NCI-H1417 (cell line): Measurements from ENCODE around the gene NRTN.
A peak's percentile ranks its signal among the peaks of the same experiment; 100 is the strongest.
"Not testable (repeated sequence)": the region's sequence is repeated elsewhere in the genome, so short reads cannot be mapped to it uniquely, and the experiment has no call there.

Experiments
- DNase-seq, 3 experiments: peaks; one replicate each; lab custom pipeline; 2025; lab: John Stamatoyannopoulos, UW

Gene NRTN

GRCh38 chr19:5838353-5839064 lies 33.6 kb downstream of the NRTN start:
- DNase-seq = no peak

DNA sequence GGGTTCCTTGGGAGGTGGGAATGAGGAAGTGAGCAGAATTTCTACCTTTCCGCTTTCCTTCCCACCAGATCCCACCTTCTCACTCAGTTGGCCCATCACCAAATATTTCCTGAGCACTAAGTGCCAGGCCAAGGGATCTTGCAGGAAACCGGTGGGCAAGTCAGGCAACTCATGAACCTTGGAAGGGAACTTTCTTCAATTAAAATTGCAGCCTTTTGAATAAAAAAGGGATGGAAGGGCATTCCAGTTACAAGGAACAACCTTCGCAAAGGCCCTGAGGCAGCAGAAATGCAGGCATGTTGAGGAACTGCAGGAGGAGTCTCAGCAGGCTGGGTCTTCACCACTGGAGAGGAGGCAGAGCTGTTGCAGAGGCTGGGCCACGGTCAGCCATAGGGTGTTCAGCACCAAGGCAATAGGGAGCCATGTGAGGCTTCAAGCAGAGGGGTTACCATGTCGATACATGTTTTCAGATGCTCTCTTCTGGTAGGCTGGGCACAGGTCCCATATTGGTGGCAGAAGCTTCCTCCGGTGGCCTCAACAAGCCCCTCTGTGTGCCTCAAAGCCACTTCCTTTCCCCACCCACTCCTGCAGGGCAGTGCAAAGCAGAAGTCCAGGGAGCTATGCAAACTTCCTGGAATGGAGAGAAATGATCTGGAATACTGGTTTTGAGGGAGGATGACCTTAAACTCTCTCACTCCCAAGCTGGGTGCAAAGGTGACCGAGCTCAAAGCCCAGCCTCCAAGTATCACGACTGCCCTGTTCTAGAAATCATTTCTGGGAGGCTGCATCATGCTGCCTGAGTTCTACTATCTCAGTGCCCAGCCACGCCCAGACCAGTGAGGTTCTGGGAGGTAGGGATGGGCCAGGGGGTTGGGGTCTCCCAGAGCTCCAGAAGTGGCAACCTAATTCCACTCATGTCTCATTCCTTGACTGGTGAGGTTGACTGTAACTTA lies 34.5 kb downstream of the NRTN start, which contains the start of gene FUT6:
TSS of gene FUT6 (minus strand) at position 638 of the 953 bp plus-strand sequence. CDS start 7,135 bp downstream, outside the sequence.
- no peak for DNase-seq

- DNase-seq = peak in 1 of 3 experiments; percentile 44
Measured at GRCh38 chr19:5841735-5842111, 36.9 kb downstream of the NRTN start.

GRCh38 chr19:5843295-5843927 lies 38.5 kb downstream of the NRTN start:
- no peak for DNase-seq

GRCh38 chr19:5844456-5845433 lies 39.9 kb downstream of the NRTN start:
- no peak for DNase-seq

DNA sequence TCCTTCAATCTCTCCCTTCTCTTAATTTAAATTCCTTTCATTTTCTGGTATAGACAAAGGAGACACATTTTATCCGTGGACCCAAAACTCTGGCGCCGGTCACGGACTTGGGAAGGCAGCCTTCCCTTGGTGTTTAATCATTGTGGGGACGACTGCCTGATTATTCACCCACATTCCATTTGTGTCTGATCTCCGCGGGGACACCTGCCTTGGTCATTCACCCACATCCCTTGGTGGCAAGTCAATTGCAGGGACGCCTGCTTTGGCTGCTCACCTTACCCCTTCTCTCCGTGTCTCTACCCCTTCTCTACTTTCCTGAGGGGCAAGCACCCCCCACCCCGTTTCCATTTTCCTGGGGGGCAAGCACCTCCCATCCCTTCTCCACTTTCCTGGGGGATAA lies 43.0 kb downstream of the NRTN start:
- not testable (repeated sequence) for DNase-seq

GRCh38 chr19:5848621-5849020 lies 43.8 kb downstream of the NRTN start:
- not testable (repeated sequence) for DNase-seq

GRCh38 chr19:5850189-5850588 lies 45.3 kb downstream of the NRTN start:
- DNase-seq = no peak

DNA sequence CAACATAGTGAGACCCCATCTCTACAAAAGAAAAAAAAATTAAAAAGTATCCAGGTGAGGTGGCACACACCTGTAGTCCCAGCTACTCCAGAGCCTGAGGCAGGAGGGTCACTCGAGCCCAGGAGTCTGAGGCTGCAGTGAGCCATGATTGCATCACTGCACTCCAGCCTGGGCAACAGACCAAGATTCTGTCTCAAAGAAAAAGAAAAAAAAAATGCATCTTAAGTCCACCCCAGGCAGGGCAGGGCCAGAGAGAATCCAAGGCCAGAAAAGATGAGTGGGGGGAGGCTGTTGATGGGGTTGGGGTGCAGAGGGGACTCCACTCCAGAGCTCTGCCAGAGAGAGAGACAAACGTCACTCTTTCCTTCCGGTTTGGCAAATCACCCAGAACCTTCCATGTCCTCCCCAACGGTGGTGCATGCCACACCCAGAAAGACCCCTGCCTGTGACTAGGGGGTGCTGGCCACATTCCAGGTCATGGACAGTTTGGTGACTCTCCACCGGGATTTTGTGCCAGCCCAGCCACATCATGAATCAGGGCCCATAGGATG lies 46.0 kb downstream of the NRTN start:
- DNase-seq = no peak

DNA sequence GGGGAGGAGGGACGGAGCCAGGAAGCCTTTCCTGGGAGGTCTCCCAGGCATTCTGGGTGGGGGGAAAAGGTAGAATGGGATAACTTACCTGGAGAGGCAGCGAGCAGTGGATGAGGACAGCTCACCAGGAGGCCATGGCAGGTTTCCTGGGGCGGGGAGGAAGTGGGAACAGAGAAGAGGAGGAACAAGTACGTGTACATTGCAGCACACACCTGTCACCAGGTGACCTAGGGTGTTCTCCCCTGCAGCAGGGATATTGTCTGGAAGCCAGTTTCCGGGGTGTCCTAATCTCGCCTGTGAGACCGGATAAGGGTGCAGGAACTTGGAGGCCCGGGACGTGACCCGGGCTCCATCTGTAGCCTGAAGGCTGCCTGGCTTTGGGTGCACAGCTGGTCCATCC lies 46.4 kb downstream of the NRTN start, which contains the start of gene FUT3:
TSS of gene FUT3 (minus strand) at position 148 of the 400 bp plus-strand sequence.
- no peak for DNase-seq

- DNase-seq = not testable (repeated sequence)
Measured at GRCh38 chr19:5854121-5854520, 49.3 kb downstream of the NRTN start.

GRCh38 chr19:5855151-5855550 lies 50.3 kb downstream of the NRTN start:
- not testable (repeated sequence) for DNase-seq

- no peak for DNase-seq
Measured at GRCh38 chr19:5857203-5858081, 52.6 kb downstream of the NRTN start.

GRCh38 chr19:5863030-5863665 lies 58.3 kb downstream of the NRTN start:
- DNase-seq = no peak

DNA sequence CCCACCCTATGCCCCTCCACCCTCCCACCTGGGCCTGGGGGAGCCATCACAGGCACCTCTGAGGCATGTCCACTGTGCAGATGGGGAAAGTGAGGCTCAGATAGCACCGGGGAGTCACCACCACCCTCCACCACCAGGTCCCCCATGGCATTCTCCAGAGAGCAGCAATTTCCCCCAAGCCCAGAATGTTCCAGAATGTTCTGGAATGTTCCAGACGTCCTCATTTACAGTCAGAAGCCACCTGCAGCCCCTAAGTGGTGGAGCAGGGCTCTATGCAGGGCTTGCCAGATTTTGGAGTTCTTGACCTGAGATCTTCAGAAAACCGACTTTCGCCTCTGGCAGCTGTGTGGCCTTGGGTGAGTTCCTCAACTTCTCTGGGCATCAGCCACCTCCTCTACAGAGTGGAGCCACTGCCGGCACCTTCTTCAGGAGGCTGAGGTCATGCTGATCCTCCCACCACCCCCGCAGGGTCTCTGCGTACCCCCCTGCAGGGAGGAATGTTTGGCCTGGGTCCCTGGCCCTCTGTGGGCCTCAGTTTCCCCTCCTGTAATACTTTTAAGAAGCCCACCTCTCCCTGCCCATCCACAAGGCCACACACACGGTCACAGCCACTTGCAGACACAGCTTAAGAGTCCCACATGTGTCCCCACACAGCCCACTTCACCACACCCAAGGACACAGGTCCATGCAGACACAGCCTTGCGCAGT lies 59.3 kb downstream of the NRTN start:
- no peak for DNase-seq

DNA sequence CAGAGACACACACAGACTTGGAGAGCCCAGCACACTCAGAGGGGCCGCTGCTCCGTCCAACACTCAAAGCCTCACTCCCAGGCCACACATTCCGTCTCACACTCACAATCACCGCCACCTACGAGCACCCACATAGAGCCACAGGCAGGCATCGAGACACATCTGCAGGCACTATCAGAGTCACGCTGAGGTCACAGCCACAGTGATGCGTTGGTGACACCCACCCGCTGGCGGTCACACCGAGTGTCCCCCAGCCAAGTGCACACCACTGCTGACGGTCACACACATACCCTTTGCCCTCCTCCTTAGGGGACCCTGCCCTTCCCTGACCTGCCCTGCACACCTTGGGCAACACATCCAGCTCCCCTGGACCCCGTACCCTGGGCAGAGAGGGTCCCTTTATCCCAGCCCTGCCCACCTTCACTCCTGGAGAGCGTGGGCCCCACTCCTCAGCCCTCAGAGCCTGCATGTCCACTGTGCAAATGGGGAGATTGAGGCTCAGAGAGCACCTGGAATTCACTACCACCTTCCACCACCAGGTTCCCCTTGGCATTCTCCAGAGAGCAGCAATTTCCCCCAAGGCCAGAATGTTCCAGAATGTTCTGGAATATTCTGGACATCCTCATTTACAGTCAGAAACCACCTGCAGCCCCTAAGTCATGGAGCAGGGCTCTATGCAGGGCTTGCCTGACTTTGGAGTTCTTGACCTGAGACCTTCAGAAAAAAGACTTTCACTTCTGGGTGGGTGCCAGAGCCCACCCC lies 60.0 kb downstream of the NRTN start:
- DNase-seq = no peak

GRCh38 chr19:5865772-5866171 lies 60.9 kb downstream of the NRTN start:
- DNase-seq = no peak
